Vagina (tissue), 2 donors: ENCODE measurements around the gene CFAP74. TPM values are rescaled to one million over a fixed set of nuclear protein-coding genes. Genes with fewer than 3 reads are reported as not detected.

Experiments
- DNase-seq, 2 donors: peaks; one replicate each; pipeline ENCODE4 v3.0.0-alpha.2; 2017; ENCODE audit errors: extremely low spot score in 2 of 2
- H3K27ac ChIP-seq: fragments of 200-600 bp; sonication (generic); one replicate; pipeline ENCODE4 v1.5.1; 2019
- H3K27me3 ChIP-seq: fragments of 200-600 bp; sonication (generic); one replicate; pipeline ENCODE4 v1.5.1; 2019
- H3K36me3 ChIP-seq, 2 donors: fragments of 200-600 bp; sonication (generic); one replicate each; pipeline ENCODE4 v1.5.1; 2017 to 2019
- H3K4me1 ChIP-seq: fragments of 200-600 bp; sonication (generic); one replicate; pipeline ENCODE4 v1.5.1; 2019
- H3K4me3 ChIP-seq, 2 donors: fragments of 200-600 bp; sonication (generic); 1 replicate in 1 of 2; 2 replicates in 1 of 2; pipeline ENCODE4 v1.5.1; 2016 to 2019
- H3K9me3 ChIP-seq: fragments of 200-600 bp; sonication (generic); one replicate; pipeline ENCODE4 v1.5.1; 2019
- POLR2A ChIP-seq, 2 donors: fragments of 450-650 bp; IDR thresholded peaks; one replicate each; pipeline ENCODE4 v1.6.1; 2017; ENCODE audit warnings: antibody characterized with exemption in 2 of 2, mild to moderate bottlenecking in 2 of 2, moderate library complexity in 2 of 2
- POLR2AphosphoS5 ChIP-seq, 2 donors: sonication (generic); formaldehyde crosslinking; IDR thresholded peaks; one replicate each; pipeline ENCODE4 v1.9.0; 2017; ENCODE audit warnings: antibody characterized with exemption in 2 of 2, mild to moderate bottlenecking in 2 of 2, low read depth in 1 of 2; ENCODE audit not compliant: insufficient read depth in 1 of 2
- intact Hi-C: fragments of 100-400 bp; cut with DNase I; formaldehyde crosslinking; loops from one replicate; pipeline ENCODE4 v1.15.1; 2023
- total RNA-seq: library from RNA; depleted of rRNA; stranded (reverse); fragments of >200 nt; gene quantifications from one replicate; pipeline ENCODE4 v1.2.3, GENCODE V29; 2016
- TF ChIP-seq, protein P1 (sequence below), 3 experiments: fragments of 450-650 bp in 2 of 3; fragments of 200-600 bp in 1 of 3; sonication (generic) in 1 of 3; IDR thresholded peaks; one replicate each; pipeline ENCODE4 v1.5.1; 2017 to 2019; ENCODE audit warnings: antibody characterized with exemption in 3 of 3, mild to moderate bottlenecking in 2 of 3, moderate library complexity in 2 of 3

Gene CFAP74
- total RNA-seq, 1 donor from 2014 or later, result not detected

DNA sequence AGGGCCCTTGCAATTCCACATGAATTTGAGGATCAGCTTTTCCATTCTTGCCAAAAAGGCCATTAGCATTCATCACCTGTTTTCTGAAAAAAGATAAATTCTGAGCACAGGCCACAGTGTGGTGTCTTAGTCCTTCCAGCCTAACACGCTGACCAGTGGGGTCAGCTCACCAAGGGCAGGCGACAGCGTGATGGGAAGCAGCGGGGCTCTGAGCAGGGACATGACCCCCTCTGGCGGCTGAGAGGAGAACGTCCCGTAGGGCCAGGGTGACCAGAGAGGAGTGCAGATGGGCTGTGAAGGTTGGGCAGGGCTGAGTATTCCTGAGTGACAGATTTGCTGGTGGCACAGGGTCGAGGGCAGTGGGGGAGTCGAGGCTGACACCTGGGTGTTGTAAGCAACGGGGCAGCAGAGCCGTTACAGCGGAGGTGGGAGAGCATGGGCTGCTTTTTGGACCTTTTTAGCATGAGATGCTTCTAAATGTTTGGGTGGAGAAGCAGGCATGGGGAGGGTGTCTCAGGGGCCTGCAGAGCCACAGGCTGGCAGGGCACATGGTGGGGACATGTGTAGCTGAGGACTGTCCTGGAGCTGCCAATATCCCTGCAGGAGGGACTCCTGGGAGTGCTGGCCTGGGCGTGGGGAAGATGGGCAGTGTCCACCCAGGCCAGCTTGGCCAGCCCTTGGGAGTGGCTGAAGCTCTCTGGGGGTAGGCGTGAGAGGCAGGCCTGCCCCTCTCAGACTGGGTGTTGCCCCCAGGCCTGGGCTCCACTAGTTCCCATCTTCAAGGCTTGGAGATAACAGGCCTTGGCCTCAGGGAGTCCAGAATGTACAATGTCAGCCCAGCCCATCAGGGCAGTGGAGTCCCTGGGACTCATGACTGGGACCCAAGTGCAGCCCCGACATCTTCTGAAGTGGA, 97.1 kb downstream of the CFAP74 start:
- no peak overlapping the region for H3K4me3 ChIP-seq
- H3K27ac ChIP-seq, result peak overlapping the region; percentile 39
- no peak for DNase-seq
- H3K4me1 ChIP-seq, result peaks cover 37% of the 10 kb centered on the region
- intact Hi-C loops, result loop anchor here (5.0 kb wide), 1 partner anchor 129 kb away; the partner anchor contains the start of gene NADK
- no peaks in the 10 kb centered on the region for H3K9me3 ChIP-seq
- no peaks in the 10 kb centered on the region for H3K36me3 ChIP-seq
- H3K27me3 ChIP-seq, result no peaks in the 10 kb centered on the region
- TF ChIP-seq POLR2A (IDR thresholded peaks at IDR 0.05), result no peak
- peak; percentile 41 to 55 for TF ChIP-seq POLR2AphosphoS5 (IDR thresholded peaks at IDR 0.05; ENCODE audit: insufficient read depth in 1 of 2, low read depth in 1 of 2)
- TF ChIP-seq, protein P1, sequence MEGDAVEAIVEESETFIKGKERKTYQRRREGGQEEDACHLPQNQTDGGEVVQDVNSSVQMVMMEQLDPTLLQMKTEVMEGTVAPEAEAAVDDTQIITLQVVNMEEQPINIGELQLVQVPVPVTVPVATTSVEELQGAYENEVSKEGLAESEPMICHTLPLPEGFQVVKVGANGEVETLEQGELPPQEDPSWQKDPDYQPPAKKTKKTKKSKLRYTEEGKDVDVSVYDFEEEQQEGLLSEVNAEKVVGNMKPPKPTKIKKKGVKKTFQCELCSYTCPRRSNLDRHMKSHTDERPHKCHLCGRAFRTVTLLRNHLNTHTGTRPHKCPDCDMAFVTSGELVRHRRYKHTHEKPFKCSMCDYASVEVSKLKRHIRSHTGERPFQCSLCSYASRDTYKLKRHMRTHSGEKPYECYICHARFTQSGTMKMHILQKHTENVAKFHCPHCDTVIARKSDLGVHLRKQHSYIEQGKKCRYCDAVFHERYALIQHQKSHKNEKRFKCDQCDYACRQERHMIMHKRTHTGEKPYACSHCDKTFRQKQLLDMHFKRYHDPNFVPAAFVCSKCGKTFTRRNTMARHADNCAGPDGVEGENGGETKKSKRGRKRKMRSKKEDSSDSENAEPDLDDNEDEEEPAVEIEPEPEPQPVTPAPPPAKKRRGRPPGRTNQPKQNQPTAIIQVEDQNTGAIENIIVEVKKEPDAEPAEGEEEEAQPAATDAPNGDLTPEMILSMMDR (IDR thresholded peaks at IDR 0.05), result peak; percentile 82 to 88 (median 85)

DNA sequence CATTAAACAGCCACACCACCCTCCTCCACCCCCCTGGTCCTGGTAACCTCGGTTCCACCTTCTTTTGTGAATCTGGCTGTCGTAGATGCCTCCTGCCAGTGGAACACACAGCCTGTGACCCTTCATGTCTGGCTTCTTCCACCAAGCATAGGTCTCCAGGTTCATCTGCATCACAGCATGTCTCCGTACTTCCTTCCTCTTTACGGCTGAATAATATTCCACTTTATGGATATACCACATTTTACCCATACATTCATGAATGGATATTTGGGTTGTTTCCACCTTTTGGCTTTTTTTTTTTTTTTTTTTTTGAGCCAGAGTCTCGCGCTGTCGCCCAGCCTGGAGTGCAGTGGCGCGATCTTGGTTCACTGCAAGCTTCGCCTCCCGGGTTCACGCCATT, 100.4 kb downstream of the CFAP74 start:
- Histone ChIP-seq H3K9me3 (no peaks in the 10 kb centered on the region), H3K36me3 (no peaks in the 10 kb centered on the region), H3K27me3 (no peaks in the 10 kb centered on the region), H3K27ac (no peak overlapping the region), H3K4me1 (peaks cover 24% of the 10 kb centered on the region), H3K4me3 (no peak overlapping the region)
- intact Hi-C loops, result no loop called here
- TF ChIP-seq POLR2AphosphoS5 (IDR thresholded peaks at IDR 0.05; ENCODE audit: insufficient read depth in 1 of 2, low read depth in 1 of 2) (no peak), POLR2A (IDR thresholded peaks at IDR 0.05) (no peak)
- TF ChIP-seq, protein P1 (IDR thresholded peaks at IDR 0.05), result no peak
- DNase-seq, result no peak

GRCh38 chr1:1901641-1902294, 101.8 kb downstream of the CFAP74 start:
- peaks cover 10% of the 10 kb centered on the region for H3K4me1 ChIP-seq
- H3K27me3 ChIP-seq, result no peaks in the 10 kb centered on the region
- H3K36me3 ChIP-seq, result no peaks in the 10 kb centered on the region
- TF ChIP-seq, protein P1 (IDR thresholded peaks at IDR 0.05), result no peak
- TF ChIP-seq POLR2A (IDR thresholded peaks at IDR 0.05) (no peak), POLR2AphosphoS5 (IDR thresholded peaks at IDR 0.05; ENCODE audit: insufficient read depth in 1 of 2, low read depth in 1 of 2) (no peak)
- no peaks in the 10 kb centered on the region for H3K9me3 ChIP-seq
- intact Hi-C loops, result no loop called here
- H3K27ac ChIP-seq, result no peak overlapping the region
- H3K4me3 ChIP-seq, result no peak overlapping the region
- DNase-seq, result no peak

DNA sequence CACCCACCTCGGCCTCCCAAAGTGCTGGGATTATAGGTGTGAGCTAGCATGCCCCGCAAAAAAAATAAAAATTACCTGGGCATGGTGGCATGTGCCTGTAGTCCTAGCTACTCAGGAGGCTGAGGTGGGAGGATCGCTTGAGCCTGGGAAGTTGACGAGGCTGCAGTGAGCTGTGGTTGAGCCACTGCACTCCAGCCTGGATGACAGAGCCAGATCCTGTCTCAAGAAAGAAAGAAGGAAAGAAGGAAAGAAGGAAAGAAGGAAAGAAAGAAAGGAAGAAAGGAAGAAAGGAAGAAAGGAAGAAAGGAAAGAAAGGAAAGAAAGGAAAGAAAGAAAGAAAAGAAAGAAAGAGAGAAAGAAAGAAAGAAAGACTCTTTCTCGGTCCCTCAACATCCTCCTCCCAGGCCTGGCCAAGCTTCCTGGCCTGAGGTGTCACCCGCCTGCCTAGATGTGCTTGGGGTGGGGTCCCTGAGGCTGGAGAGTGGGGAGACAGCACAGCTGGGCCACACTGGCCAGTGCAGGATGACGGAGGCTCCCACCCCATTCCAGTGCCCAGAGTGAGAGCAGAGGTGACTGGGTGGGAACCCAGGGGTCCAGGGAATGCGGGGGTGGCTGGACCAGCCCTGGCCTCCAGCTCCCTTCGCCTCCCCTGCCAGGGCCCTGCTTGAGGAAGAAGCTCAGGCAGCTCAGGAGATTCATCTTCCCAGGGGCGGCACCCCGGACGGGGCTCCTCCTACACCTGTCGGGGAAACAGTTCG, 102.5 kb downstream of the CFAP74 start:
- intact Hi-C loops, result no loop called here
- Histone ChIP-seq H3K27ac (no peak overlapping the region), H3K36me3 (no peaks in the 10 kb centered on the region)

More for the DNA sequence above, 102.5 kb downstream of the CFAP74 start:
- H3K9me3 ChIP-seq, result no peaks in the 10 kb centered on the region
- H3K27me3 ChIP-seq, result no peaks in the 10 kb centered on the region
- no peak overlapping the region for H3K4me3 ChIP-seq
- DNase-seq, result no peak
- TF ChIP-seq POLR2AphosphoS5 (IDR thresholded peaks at IDR 0.05; ENCODE audit: insufficient read depth in 1 of 2, low read depth in 1 of 2) (no peak), POLR2A (IDR thresholded peaks at IDR 0.05) (no peak)
- TF ChIP-seq, protein P1 (IDR thresholded peaks at IDR 0.05), result no peak
- H3K4me1 ChIP-seq, result peaks cover 3% of the 10 kb centered on the region
